ENCODE measurements around the gene BPIFB2. TPM values are rescaled to one million over a fixed set of nuclear protein-coding genes. Genes with fewer than 3 reads are reported as not detected.

Gene BPIFB2
- total and polyA plus RNA-seq, 2 donors from 2014 or later: not detected

GRCh38 chr20:33005908-33006775 is 1.4 kb upstream of the BPIFB2 start:
- H3K36me3 ChIP-seq (ENCODE audit: control insufficient read depth in 2 of 3, insufficient read depth in 3 of 3, low read length in 3 of 3): no peaks in the 10 kb centered on the region
- H3K4me1 ChIP-seq (ENCODE audit: control insufficient read depth in 2 of 3, insufficient read depth in 2 of 3, low read depth in 1 of 3, low read length in 3 of 3): peaks cover 0 to 3% (median 0%) of the 10 kb centered on the region in 3 donors
- FAIRE-seq: no peak
- H3K27me3 ChIP-seq (ENCODE audit: control insufficient read depth, insufficient read depth, low read length): no peaks in the 10 kb centered on the region
- no peak overlapping the region for H3K27ac ChIP-seq (ENCODE audit: low read depth in 2 of 2, low read length in 2 of 2)
- no peak for DNase-seq
- H3K9me3 ChIP-seq (ENCODE audit: control insufficient read depth in 2 of 3, insufficient read depth in 1 of 3, low read length in 3 of 3): peaks cover 0 to 4% (median 0%) of the 10 kb centered on the region in 3 donors
- H3K9ac ChIP-seq (ENCODE audit: low read length in 3 of 3): no peak overlapping the region
- no peak for TF ChIP-seq CTCF (IDR thresholded peaks at IDR 0.05; ENCODE audit: borderline replicate concordance, extremely low read depth, insufficient read depth)
- H3K4me3 ChIP-seq (ENCODE audit: low read length in 3 of 3): no peak overlapping the region
- intact Hi-C loops (cut with DNase I): no loop called here

- no peak for TF ChIP-seq CTCF (IDR thresholded peaks at IDR 0.05; ENCODE audit: borderline replicate concordance, extremely low read depth, insufficient read depth)
- no peak overlapping the region for H3K27ac ChIP-seq (ENCODE audit: low read depth in 2 of 2, low read length in 2 of 2)
- peaks cover 0 to 3% (median 0%) of the 10 kb centered on the region in 3 donors for H3K4me1 ChIP-seq (ENCODE audit: control insufficient read depth in 2 of 3, insufficient read depth in 2 of 3, low read depth in 1 of 3, low read length in 3 of 3)
- intact Hi-C loops (cut with DNase I): no loop called here
- H3K4me3 ChIP-seq (ENCODE audit: low read length in 3 of 3): no peak overlapping the region
- peaks cover 0 to 4% (median 0%) of the 10 kb centered on the region in 3 donors for H3K9me3 ChIP-seq (ENCODE audit: control insufficient read depth in 2 of 3, insufficient read depth in 1 of 3, low read length in 3 of 3)
- H3K36me3 ChIP-seq (ENCODE audit: control insufficient read depth in 2 of 3, insufficient read depth in 3 of 3, low read length in 3 of 3): no peaks in the 10 kb centered on the region
- H3K9ac ChIP-seq (ENCODE audit: low read length in 3 of 3): no peak overlapping the region
- no peak for DNase-seq
- FAIRE-seq: no peak
- no peaks in the 10 kb centered on the region for H3K27me3 ChIP-seq (ENCODE audit: control insufficient read depth, insufficient read depth, low read length)
Measured at GRCh38 chr20:33006776-33007375, 628 bp upstream of the BPIFB2 start.

GRCh38 chr20:33008336-33009213 is 1.1 kb downstream of the BPIFB2 start:
- FAIRE-seq (no peak), DNase-seq (no peak)
- intact Hi-C loops (cut with DNase I): no loop called here
- Histone ChIP-seq H3K4me1 (ENCODE audit: control insufficient read depth in 2 of 3, insufficient read depth in 2 of 3, low read depth in 1 of 3, low read length in 3 of 3) (peaks cover 0 to 3% (median 0%) of the 10 kb centered on the region in 3 donors), H3K27ac (ENCODE audit: low read depth in 2 of 2, low read length in 2 of 2) (no peak overlapping the region), H3K36me3 (ENCODE audit: control insufficient read depth in 2 of 3, insufficient read depth in 3 of 3, low read length in 3 of 3) (no peaks in the 10 kb centered on the region), H3K9me3 (ENCODE audit: control insufficient read depth in 2 of 3, insufficient read depth in 1 of 3, low read length in 3 of 3) (peaks cover 0 to 4% (median 0%) of the 10 kb centered on the region in 3 donors), H3K4me3 (ENCODE audit: low read length in 3 of 3) (no peak overlapping the region), H3K27me3 (ENCODE audit: control insufficient read depth, insufficient read depth, low read length) (no peaks in the 10 kb centered on the region), H3K9ac (ENCODE audit: low read length in 3 of 3) (no peak overlapping the region)
- no peak for TF ChIP-seq CTCF (IDR thresholded peaks at IDR 0.05; ENCODE audit: borderline replicate concordance, extremely low read depth, insufficient read depth)
